NK-92 (cell line): ENCODE measurements around the gene PLXNA4.

Experiments used
- DNase-seq: peaks from one replicate; lab custom pipeline; 2025; ENCODE audit not compliant: unreplicated experiment; lab: John Stamatoyannopoulos, UW

PLXNA4 gene

GRCh38 chr7:132508724-132509353 is 67.4 kb downstream of the PLXNA4 start:
- DNase-seq = no peak

- DNase-seq = no peak
Measured at GRCh38 chr7:132504852-132505251, 71.4 kb downstream of the PLXNA4 start.

GRCh38 chr7:132504071-132504470 is 72.2 kb downstream of the PLXNA4 start:
- DNase-seq = no peak

- no peak for DNase-seq
Measured at GRCh38 chr7:132503415-132503814, 72.9 kb downstream of the PLXNA4 start.

GRCh38 chr7:132501956-132502355 is 74.3 kb downstream of the PLXNA4 start:
- no peak for DNase-seq

GRCh38 chr7:132500727-132501440 is 75.4 kb downstream of the PLXNA4 start:
- DNase-seq = no peak

GRCh38 chr7:132499487-132499886 is 76.8 kb downstream of the PLXNA4 start:
- DNase-seq = no peak

- no peak for DNase-seq
Measured at GRCh38 chr7:132499065-132499464, 77.2 kb downstream of the PLXNA4 start.

GRCh38 chr7:132498319-132498718 is 78.0 kb downstream of the PLXNA4 start:
- DNase-seq = no peak

- no peak for DNase-seq
Measured at GRCh38 chr7:132497098-132497497, 79.2 kb downstream of the PLXNA4 start.

- no peak for DNase-seq
Measured at GRCh38 chr7:132495936-132496335, 80.3 kb downstream of the PLXNA4 start.

GRCh38 chr7:132494474-132494873 is 81.8 kb downstream of the PLXNA4 start:
- DNase-seq = no peak

- DNase-seq = no peak
Measured at GRCh38 chr7:132492823-132493445, 83.3 kb downstream of the PLXNA4 start.

GRCh38 chr7:132491391-132491945 is 84.8 kb downstream of the PLXNA4 start:
- no peak for DNase-seq

- no peak for DNase-seq
Measured at GRCh38 chr7:132490474-132490873, 85.8 kb downstream of the PLXNA4 start.

GRCh38 chr7:132489776-132490237 is 86.5 kb downstream of the PLXNA4 start:
- DNase-seq = no peak

GRCh38 chr7:132488634-132489302 is 87.5 kb downstream of the PLXNA4 start:
- no peak for DNase-seq

GRCh38 chr7:132486274-132486610 is 90.0 kb downstream of the PLXNA4 start:
- no peak for DNase-seq

GRCh38 chr7:132485600-132486273 is 90.5 kb downstream of the PLXNA4 start:
- DNase-seq = no peak

GRCh38 chr7:132485136-132485535 is 91.1 kb downstream of the PLXNA4 start:
- no peak for DNase-seq

- no peak for DNase-seq
Measured at GRCh38 chr7:132482866-132483265, 93.4 kb downstream of the PLXNA4 start.
